NCI-H146 (cell line): Measurements from ENCODE around the gene PPP2R2D.

Experiments
- DNase-seq: peaks from one replicate; lab custom pipeline; 2025; lab: John Stamatoyannopoulos, UW

The PPP2R2D gene

GRCh38 chr10:131900350-131901152, at the start of gene PPP2R2D:
Gene PPP2R2D, plus strand, starts transcription at chr10:131901008. Its CDS starts 141 bp downstream, at chr10:131901149.
- peak; percentile 94 for DNase-seq

GRCh38 chr10:131851346-131851745, 49.5 kb upstream of the PPP2R2D start:
- no peak for DNase-seq

GRCh38 chr10:131852176-131852822, 48.5 kb upstream of the PPP2R2D start:
- no peak for DNase-seq

DNA sequence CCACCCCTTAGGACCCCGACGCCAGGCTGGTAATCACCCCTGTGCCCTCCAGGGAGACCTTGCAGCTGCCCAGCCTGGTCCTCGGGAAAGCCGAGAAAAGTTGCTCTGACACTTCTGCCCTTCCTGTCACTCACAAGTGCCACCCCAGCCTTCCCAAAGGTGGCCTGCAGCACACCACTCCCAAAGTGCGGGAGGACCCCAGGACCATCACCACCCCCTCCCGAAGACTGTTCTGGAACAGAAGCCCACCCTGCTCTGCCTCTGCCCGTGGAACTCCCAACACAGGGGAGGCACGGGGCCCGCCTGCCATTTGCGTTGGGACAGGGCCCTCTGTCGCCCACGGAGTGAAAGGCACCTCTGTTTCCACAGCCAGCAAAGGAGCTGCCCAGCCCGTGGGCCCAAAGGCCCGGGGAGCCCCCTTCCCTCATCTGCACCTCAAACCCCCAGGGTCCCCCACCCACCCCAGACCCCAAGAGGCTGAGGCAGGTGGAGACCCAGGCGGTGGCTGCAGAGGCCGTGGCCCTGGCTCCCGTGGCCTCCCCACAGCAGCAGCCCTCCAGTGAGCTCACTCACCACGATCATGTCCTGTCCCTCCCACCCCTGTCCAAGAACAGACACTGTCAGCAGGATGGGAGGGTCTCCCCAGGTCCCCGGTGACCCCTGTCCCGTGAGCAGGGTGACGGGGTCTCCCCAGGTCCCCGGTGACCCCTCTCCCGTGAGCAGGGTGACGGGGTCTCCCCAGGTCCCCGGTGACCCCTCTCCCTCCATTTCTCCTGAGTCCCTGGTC, 47.8 kb upstream of the PPP2R2D start:
- DNase-seq, result no peak

GRCh38 chr10:131853610-131853964, 47.2 kb upstream of the PPP2R2D start:
- DNase-seq, result no peak

DNA sequence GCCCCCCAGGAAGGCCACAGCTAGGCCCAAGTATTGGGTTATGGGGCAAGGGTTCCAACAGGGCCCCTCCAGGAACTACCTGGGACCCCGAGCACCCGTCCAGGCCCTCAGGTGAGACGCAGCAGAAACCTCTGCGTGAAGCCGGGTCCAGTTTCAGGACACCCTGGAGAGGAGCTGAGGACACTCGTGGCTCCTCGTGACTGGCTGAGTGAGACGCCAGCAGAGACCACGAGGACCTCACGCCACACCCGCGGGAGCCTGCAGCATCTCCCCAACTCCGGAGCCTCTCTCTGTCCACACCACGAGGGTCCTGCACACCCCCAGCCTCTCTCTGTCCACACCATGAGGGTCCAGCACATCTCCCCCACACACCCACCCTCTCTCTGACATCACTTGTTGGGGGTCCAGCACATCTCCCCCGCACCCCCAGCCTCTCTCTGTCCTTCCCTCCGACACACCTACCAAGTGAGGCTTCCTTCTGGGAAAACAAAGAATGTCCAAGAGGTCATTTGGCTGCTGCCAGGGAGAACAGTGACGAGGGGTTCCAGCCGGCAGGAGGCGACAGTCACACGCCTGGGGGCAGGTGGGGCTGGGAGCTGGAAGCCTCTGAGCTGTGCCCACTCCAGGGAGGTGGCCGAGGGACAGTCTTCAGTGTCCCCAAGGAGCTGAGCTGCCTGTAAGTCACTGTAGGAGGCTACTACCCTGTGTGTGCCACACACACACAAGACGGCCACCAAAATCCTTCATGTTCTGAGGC, 46.1 kb upstream of the PPP2R2D start:
- DNase-seq, result no peak

- no peak for DNase-seq
These were observed 45.1 kb upstream of the PPP2R2D start for GRCh38 chr10:131855461-131856401.

DNA sequence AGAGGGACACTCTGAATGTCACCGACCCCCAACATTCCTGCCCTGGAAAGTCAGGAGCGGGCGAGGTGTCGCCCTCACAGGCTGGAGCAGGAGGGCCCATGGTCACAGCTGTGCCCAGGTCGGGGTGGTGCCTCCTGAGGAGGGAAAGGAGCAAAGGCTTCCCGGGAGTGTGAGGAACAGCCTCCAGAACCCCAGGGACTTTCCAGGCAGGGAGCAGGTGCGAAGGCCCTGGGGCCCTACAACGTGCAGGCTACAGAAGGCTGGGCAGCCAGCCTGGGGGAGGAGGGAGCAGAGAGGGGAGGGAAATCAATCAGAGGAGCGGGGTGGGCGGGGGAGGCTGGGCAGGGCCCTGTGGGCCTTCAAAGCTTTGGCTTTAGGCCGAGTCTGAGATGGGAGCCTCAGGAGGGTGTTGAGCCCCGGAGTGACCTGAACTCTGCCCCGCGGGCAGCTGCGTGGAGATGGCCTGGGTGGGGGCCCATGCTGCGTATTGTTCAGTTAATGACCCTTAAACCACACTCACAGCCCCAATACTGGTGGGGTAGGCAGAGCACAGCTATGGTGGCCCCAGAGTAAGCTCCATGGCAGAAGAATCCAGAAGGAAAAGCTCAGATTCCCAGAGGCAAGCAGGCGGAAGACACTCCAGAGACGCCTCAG, 44.2 kb upstream of the PPP2R2D start:
- DNase-seq, result no peak

DNA sequence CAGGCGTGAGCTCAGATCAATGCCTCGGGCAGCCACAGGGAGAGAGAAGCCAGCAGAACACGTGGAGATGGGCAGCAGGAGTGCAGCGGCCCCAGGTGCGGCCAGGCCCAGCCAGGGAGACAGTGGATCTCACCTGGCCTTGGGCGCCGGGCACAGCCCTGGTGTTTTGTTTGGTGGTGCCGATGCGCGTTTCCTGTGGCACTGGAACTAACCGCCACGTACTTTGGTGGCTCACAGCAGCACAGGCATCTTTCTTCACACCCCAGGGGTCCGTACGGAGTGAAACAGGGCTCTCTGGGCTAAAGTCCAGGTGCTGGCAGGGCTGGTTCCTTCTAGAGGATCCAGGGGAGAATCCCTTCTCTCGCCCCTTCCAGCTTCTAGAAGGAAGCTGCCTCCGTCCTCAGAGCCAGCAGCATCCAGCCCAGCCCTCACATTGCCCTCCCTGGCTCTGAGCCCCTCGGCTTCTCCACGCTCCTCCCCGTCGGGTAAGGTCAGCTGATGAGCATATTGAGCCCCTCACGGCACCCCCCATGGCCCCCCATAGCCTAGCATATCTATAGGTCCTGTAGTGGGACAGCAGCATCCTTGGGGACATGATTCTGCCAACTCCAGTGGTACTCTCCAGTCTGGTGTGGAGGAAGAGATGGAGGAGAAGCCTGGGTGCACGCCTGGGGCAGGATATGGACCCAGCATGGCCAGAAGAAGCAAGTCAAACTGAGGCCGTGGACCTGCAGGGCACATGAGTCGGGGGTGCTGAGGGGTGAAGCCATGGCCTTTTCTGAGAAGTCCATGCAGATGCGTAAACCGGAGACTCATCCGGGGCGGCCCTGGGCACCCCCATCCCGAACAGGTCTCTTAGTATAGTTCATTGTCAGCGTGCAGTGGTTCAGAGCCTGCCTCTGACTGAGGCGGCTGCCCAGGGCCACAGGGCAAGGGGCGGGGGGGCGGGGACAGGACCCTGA, 43.4 kb upstream of the PPP2R2D start:
- DNase-seq, result no peak

GRCh38 chr10:131858118-131858515, 42.7 kb upstream of the PPP2R2D start:
- DNase-seq, result no peak

DNA sequence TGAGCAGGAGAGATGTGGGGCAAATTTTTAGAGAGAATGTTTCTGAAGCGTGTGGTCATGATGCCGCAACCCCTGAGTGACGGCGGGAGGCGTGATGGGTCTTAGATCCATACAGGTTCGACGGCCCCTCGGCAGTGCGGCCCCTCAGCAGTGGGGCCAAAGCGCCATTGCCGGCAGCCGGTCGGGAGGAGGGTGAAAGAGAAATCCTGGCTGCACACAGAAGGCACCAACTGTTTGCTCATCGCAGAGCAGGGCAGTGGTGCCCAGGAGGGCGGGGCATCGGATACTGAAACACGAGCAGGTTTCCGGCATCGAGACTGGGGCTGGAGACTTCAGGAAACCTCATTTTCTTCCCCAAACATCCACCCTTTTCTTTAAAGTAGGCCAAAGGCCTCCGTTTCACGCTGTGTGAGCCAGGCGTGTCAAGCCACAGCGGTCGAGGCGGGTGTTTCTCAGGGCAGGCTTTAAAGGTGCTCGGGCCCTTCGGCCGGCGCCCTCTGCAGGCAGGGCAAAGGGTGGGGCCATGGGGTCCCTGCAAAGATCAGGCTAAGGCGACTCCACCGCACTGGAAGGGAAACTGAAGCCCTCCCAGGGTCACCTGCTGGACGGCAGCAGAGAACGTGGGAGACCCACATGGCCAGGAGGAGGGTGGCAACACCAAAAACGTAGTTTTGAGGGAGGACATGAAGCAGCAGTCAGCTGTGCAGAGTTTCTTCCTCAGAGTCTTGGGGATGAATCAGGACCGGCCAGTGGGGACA, 42.0 kb upstream of the PPP2R2D start:
- DNase-seq, result no peak

DNA sequence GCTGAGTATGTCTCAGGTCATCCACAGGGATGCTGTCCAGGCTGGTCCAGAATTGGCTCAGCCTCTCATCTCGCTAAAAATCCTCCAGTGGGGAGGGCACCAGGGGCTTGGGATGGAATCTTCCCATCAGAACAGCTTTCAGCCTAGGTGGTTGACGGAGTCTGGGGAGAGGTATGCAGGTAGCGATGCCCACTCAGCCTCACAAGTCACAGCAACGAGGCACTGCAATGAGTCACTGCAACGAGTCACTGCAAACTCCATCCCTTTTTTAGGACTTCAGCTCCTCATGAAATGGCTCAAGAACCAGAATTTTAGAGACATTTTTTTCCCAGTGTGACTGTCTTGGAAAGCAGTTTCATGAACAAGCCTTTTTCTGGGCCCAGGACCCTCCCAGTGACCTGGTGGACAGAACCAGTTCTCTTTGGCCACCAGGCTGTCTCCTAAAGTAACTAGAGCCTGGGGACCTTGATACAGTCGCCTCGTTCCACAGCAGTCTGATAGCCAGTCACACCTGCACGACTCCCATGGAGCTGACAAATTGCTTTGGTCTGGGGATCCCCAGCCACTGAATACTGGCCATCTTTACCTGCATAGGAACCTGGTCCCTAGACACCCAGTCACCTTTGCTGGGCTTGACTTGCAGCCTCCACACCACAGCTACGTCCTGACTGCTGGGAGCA, 41.3 kb upstream of the PPP2R2D start:
- no peak for DNase-seq

GRCh38 chr10:131860311-131860710, 40.5 kb upstream of the PPP2R2D start:
- no peak for DNase-seq

DNA sequence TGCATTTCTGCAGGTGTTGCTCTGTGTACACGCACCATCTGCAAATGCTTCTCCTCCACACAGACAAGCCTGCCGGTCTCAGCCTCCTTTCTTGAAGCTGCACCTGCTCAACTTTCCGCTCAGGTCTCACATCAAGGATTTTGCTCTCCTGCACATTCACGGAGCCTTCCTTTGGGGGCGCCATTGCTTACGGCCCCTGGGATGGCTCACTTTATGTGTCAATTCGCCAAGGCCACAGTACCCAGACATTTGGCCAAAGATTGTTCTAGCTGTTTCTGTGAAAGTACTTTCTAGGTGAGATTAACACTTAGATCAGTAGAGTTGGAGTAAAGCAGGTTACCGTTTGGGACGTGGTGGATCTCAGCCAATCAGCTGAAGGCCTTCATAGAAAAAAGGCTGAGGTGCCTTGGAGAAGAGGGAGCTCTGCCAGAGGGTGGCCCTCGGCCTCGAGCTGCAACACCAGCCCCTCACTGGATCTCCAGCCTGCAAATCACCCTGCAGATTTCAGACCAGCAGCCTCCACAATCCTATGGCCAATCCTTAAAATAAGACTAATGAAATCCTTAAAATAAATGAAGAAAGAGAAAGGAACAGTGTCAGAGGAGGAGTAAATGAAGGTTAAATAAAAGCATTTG, 39.9 kb upstream of the PPP2R2D start:
- no peak for DNase-seq

DNA sequence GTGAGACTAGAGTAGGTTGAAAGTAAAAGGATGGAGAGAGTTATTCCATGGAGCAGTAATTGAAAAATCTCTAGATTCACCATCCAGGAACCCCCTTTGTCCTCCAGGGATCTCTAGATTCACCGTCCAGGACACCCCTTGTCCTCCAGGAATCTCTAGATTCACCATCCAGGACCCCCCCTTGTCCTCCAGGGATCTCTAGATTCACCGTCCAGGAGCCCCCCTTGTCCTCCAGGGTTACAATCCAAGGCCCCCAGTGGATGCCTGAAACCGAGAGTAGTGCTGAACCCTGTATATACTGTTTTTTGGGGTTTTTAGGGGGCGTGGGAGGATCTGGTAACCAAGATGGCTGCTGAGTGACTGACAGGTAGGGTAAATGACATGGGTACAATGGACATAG, 38.3 kb upstream of the PPP2R2D start:
- DNase-seq, result no peak

GRCh38 chr10:131865223-131865917, 35.4 kb upstream of the PPP2R2D start:
- DNase-seq, result no peak

DNA sequence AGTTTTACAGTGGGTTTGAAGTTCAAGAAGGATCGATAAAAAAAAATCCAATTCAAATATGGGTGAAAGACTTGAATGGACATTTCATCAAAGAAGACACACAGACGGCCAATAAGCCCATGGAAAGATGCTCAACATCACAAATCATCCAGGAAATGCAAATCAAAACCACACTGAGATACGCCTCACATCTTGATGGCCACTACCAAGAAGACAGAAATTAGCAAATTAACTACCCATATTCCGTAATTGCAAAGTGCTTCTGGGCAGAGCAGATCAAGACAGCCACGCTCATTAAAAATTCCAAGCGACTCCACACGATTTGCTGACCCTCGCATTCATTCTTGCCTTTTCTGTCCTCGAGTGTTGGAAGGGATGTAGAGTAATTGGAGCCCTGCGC, 34.1 kb upstream of the PPP2R2D start:
- no peak for DNase-seq
